Measurements from ENCODE around the gene C1QTNF9. TPM values are rescaled to one million over a fixed set of nuclear protein-coding genes. Genes with fewer than 3 reads are reported as not detected.
"Not testable (repeated sequence)": the region's sequence is repeated elsewhere in the genome, so short reads cannot be mapped to it uniquely, and the experiment has no call there.

The C1QTNF9 gene
- total RNA-seq, 1 donor from 2014 or later = not detected

DNA sequence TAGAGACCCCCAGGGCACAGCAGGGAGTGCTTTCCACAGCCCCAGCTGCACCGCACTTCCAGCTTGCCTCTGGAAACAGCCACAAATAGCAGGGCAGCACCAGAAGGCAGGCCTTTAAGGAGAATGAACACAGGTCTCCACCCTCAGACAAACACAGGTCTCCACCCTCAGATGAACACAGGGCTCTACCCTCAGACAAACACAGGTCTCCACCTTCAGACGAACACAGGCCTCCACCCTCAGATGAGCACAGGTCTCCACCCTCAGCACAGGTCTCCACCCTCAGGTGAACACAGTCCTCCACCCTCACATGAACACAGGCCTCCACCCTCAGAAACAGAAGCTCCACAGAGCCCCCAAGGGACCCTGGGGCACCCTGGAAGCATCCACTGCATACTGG, 51.7 kb downstream of the C1QTNF9 start:
- no peak overlapping the region for H3K4me3 ChIP-seq
- no peaks in the 10 kb centered on the region for H3K9me3 ChIP-seq
- no peaks in the 10 kb centered on the region for H3K36me3 ChIP-seq
- TF ChIP-seq CTCF (IDR thresholded peaks at IDR 0.05) = no peak
- intact Hi-C loops (cut with DNase I) = loop anchor here (10.0 kb wide), 1 partner anchor 1416 kb away; no protein-coding TSS in a partner anchor
- no peak overlapping the region for H3K27ac ChIP-seq
- H3K27me3 ChIP-seq = no peaks in the 10 kb centered on the region
- H3K4me1 ChIP-seq = no peaks in the 10 kb centered on the region
- DNase-seq (ENCODE audit: low spot score in 2 of 2) = no peak

DNA sequence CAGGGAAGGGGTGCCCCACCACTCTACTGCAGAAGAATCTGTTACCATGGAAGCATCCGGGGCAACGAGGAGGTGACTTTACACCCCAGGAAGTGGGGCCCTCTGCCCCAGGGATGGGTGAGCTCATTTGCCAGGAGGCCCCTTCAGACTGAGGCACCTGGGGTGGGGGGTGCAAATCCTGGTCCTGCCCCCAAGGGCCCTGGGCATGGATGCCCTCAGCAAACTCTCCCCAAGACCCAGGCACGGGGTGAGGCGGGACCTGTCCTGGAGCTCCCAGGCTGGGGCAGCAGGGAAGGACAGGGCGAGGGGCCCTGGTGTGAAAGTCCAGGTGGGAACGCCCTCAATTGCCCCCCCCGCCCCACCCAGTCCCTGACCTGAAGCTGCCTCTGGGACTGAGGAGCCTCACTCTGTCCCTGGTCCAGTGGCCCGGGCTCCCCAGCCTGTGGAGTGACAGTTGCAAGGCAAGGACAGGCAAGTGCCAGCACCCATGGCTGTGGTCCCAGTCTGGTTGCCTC, 52.5 kb downstream of the C1QTNF9 start:
- no peak for TF ChIP-seq CTCF (IDR thresholded peaks at IDR 0.05)
- intact Hi-C loops (cut with DNase I) = loop anchor here (10.0 kb wide), 1 partner anchor 1417 kb away; no protein-coding TSS in a partner anchor
- no peaks in the 10 kb centered on the region for H3K9me3 ChIP-seq

GRCh38 chr13:24362435-24362952, 53.1 kb downstream of the C1QTNF9 start:
- H3K36me3 ChIP-seq = no peaks in the 10 kb centered on the region
- no peaks in the 10 kb centered on the region for H3K9me3 ChIP-seq
- H3K4me1 ChIP-seq = no peaks in the 10 kb centered on the region
- TF ChIP-seq CTCF (IDR thresholded peaks at IDR 0.05) = no peak
- no peak overlapping the region for H3K4me3 ChIP-seq
- H3K27ac ChIP-seq = no peak overlapping the region
- DNase-seq (ENCODE audit: low spot score in 2 of 2) = no peak
- intact Hi-C loops (cut with DNase I) = loop anchor here (10.0 kb wide), 1 partner anchor 1418 kb away; no protein-coding TSS in a partner anchor
- no peaks in the 10 kb centered on the region for H3K27me3 ChIP-seq

More for the DNA sequence above, 52.5 kb downstream of the C1QTNF9 start:
- no peak overlapping the region for H3K4me3 ChIP-seq
- no peaks in the 10 kb centered on the region for H3K27me3 ChIP-seq
- DNase-seq (ENCODE audit: low spot score in 2 of 2) = no peak
- H3K4me1 ChIP-seq = no peaks in the 10 kb centered on the region
- H3K27ac ChIP-seq = no peak overlapping the region
- no peaks in the 10 kb centered on the region for H3K36me3 ChIP-seq

DNA sequence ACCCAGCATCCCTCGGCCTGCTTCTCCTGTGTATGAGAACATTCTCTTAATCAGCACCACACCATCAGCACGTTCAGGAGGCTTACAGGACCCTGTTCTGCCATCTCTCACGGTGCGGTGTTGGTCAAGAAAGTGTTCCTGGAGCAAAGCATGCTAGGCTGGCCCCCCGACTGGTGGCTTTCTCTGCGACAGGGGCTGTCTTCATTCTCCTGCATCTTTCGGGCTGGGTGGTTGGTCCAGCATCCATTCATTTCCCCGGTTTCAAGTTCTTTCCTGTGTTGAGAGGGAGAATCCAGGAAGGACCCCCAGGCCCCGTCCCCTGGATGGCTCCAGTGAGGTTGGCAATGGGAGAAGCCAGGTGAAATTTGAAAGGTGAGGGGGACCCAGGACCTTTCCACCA, 55.8 kb downstream of the C1QTNF9 start:
- no peak for TF ChIP-seq CTCF (IDR thresholded peaks at IDR 0.05)
- Histone ChIP-seq H3K9me3 (no peaks in the 10 kb centered on the region), H3K27ac (no peak overlapping the region), H3K4me3 (no peak overlapping the region), H3K36me3 (no peaks in the 10 kb centered on the region), H3K27me3 (no peaks in the 10 kb centered on the region), H3K4me1 (no peaks in the 10 kb centered on the region)
- no peak for DNase-seq (ENCODE audit: low spot score in 2 of 2)
- intact Hi-C loops (cut with DNase I) = loop anchor here (10.0 kb wide), 1 partner anchor 1420 kb away; no protein-coding TSS in a partner anchor

GRCh38 chr13:24366315-24366714, 56.9 kb downstream of the C1QTNF9 start:
- DNase-seq (ENCODE audit: low spot score in 2 of 2); H3K9me3 ChIP-seq; H3K4me3 ChIP-seq; H3K27ac ChIP-seq; H3K4me1 ChIP-seq; H3K36me3 ChIP-seq; H3K27me3 ChIP-seq: not testable (repeated sequence)
- intact Hi-C loops (cut with DNase I) = loop anchor here (10.0 kb wide), 1 partner anchor 1422 kb away; no protein-coding TSS in a partner anchor

- H3K4me3 ChIP-seq; DNase-seq (ENCODE audit: low spot score in 2 of 2): not testable (repeated sequence)
These were observed 61.9 kb downstream of the C1QTNF9 start for GRCh38 chr13:24371273-24371672.

More at GRCh38 chr13:24371273-24371672, 61.9 kb downstream of the C1QTNF9 start:
- intact Hi-C loops (cut with DNase I); H3K27me3 ChIP-seq; H3K27ac ChIP-seq; H3K9me3 ChIP-seq; H3K36me3 ChIP-seq; H3K4me1 ChIP-seq: not testable (repeated sequence)

Other genes starting within 250 kb of the C1QTNF9 start
- 38.2 TPM for gene SPATA13, start 148.9 kb upstream of the C1QTNF9 start, total RNA-seq
- gene PARP4, start 203.2 kb downstream of the C1QTNF9 start, total RNA-seq = 15.8 TPM

All from ascending aorta (tissue), 2 donors.